Rectal smooth muscle tissue (tissue), 1 donor: ENCODE data around the gene LCLAT1.
"Not testable (repeated sequence)": the region's sequence is repeated elsewhere in the genome, so short reads cannot be mapped to it uniquely, and the experiment has no call there.

Experiments used
- H3K27ac ChIP-seq: one replicate; pipeline ENCODE4 v1.7.0; 2013; ENCODE audit warnings: low read depth, low read length, inconsistent platforms
- H3K27me3 ChIP-seq: one replicate; pipeline ENCODE4 v1.7.0; 2013; ENCODE audit warnings: low read length; ENCODE audit not compliant: control insufficient read depth, insufficient read depth
- H3K36me3 ChIP-seq: one replicate; pipeline ENCODE4 v1.7.0; 2013; ENCODE audit warnings: low read length; ENCODE audit not compliant: control insufficient read depth, insufficient read depth
- H3K4me1 ChIP-seq: one replicate; pipeline ENCODE4 v1.7.0; 2013; ENCODE audit warnings: low read length; ENCODE audit not compliant: control insufficient read depth, insufficient read depth
- H3K4me3 ChIP-seq: one replicate; pipeline ENCODE4 v1.7.0; 2013; ENCODE audit warnings: low read length
- H3K9ac ChIP-seq: one replicate; pipeline ENCODE4 v1.7.0; 2013; ENCODE audit warnings: low read length

Gene LCLAT1

DNA sequence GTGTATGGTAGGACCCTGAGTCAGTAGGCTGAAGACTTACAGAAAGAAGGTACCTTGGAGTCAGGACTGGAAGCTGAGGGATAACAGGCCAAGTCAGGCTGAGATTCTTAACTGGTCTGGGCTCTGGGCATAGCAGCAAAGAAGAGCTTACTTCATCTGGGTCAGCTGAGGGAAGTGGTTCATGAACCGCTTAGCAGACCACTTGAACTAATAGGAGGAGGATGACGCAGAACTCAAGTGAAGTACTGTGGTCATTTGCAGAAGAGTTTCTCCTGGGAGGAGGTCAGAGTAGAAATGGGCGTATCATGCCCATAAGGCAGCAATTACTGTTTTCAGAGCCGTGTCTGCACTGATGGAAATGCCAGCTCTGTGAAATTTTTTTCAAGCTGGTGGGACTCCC is 164.5 kb downstream of the LCLAT1 start:
- no peak overlapping the region for H3K4me3 ChIP-seq
- H3K4me1 ChIP-seq, result no peaks in the 10 kb centered on the region
- no peak overlapping the region for H3K9ac ChIP-seq
- H3K36me3 ChIP-seq, result no peaks in the 10 kb centered on the region
- no peaks in the 10 kb centered on the region for H3K27me3 ChIP-seq
- no peak overlapping the region for H3K27ac ChIP-seq

DNA sequence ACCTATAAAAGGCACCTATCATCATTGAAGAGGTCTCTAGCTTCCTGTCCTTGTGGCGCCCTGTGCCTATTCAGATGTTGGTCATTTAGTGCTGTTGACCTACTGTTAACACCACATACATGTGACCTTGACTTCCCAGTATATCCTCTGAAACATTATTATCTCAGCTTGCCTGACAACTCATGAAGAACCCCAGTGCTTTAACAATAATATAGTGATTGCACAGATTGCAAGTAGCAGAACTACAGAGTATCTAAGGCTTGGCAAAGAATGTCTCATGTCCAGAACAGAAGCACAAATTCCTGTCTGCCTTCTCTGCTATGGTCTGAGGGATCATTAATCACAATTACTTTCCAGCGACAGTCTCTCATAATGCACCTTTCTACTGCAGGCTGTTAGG is 165.3 kb downstream of the LCLAT1 start:
- Histone ChIP-seq H3K4me3 (no peak overlapping the region), H3K36me3 (no peaks in the 10 kb centered on the region), H3K4me1 (no peaks in the 10 kb centered on the region), H3K27ac (no peak overlapping the region), H3K9ac (no peak overlapping the region), H3K27me3 (no peaks in the 10 kb centered on the region)

DNA sequence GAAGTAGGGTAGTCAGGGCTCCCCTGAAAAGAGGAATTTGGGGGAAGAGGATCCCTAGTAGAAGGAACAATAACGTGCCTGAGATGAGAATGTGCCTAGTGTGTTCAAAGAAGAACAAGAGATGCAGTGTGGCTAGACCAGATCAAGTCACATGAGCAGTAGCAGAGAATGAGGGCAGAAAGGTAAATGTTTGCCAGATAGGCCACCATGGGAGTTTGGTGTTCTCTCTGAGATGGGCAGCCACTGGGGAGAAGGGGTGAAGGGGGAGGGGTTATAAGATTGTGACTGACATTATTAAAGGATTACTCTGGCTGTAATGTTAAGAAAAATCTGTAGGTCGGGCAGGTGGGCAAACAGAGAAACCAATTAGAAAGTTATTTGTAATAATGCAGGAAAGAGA is 166.0 kb downstream of the LCLAT1 start:
- Histone ChIP-seq H3K27me3 (no peaks in the 10 kb centered on the region), H3K4me3 (no peak overlapping the region), H3K4me1 (no peaks in the 10 kb centered on the region), H3K27ac (no peak overlapping the region), H3K9ac (no peak overlapping the region), H3K36me3 (no peaks in the 10 kb centered on the region)

- not testable (repeated sequence) for H3K4me1 ChIP-seq, H3K27me3 ChIP-seq, H3K4me3 ChIP-seq, H3K36me3 ChIP-seq, H3K9ac ChIP-seq, H3K27ac ChIP-seq
Measured at GRCh38 chr2:30614227-30614626, 167.2 kb downstream of the LCLAT1 start.

DNA sequence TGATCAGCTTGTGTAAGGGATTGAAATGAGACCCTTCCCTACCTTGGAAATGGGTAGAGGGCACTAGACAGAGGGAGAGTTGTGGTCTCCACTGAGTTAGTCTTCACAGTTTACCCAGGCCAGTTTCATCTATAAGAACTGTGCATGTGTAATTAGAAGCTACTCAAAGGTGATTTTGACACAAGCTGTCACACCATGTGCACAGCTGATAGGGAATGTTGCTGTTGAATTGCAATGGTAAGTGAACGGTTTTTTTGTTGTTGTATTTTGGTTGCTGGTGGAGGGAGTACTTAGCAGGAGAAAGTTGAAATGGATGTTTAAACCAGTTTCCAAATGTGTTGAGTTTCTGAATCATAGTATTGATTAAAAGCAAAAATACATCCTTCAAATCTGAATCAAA is 168.9 kb downstream of the LCLAT1 start:
- H3K4me3 ChIP-seq, result no peak overlapping the region
- H3K9ac ChIP-seq, result no peak overlapping the region
- H3K27me3 ChIP-seq, result no peaks in the 10 kb centered on the region
- H3K36me3 ChIP-seq, result no peaks in the 10 kb centered on the region
- H3K4me1 ChIP-seq, result no peaks in the 10 kb centered on the region
- H3K27ac ChIP-seq, result no peak overlapping the region

GRCh38 chr2:30620102-30620501 is 173.1 kb downstream of the LCLAT1 start:
- H3K9ac ChIP-seq, result no peak overlapping the region
- no peak overlapping the region for H3K4me3 ChIP-seq
- H3K4me1 ChIP-seq, result no peaks in the 10 kb centered on the region

DNA sequence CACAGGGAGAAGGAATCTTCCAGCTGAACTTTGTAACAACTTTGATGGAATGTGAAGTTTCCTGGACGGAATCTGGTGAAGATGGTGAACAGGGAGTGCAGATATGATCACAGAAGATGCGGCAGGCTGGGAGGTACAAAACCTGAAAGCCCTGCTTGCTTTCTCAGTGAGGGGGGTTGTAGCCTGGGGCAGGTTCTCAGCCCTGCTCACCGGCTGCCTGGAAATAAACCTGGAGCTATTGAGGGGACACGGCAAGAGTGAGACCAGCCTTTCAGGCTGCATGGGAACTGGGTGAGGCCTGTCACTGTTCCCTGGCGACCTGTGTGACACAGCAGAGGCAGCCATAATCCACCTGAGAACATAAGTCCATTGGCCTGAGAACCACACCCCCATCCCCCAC is 174.8 kb downstream of the LCLAT1 start:
- Histone ChIP-seq H3K27ac (no peak overlapping the region), H3K4me1 (no peaks in the 10 kb centered on the region), H3K27me3 (no peaks in the 10 kb centered on the region), H3K4me3 (no peak overlapping the region), H3K9ac (no peak overlapping the region), H3K36me3 (no peaks in the 10 kb centered on the region)

More at GRCh38 chr2:30620102-30620501, 173.1 kb downstream of the LCLAT1 start:
- Histone ChIP-seq H3K36me3 (no peaks in the 10 kb centered on the region), H3K27ac (no peak overlapping the region), H3K27me3 (no peaks in the 10 kb centered on the region)

GRCh38 chr2:30622452-30622851 is 175.4 kb downstream of the LCLAT1 start:
- no peaks in the 10 kb centered on the region for H3K36me3 ChIP-seq
- H3K9ac ChIP-seq, result no peak overlapping the region
- no peaks in the 10 kb centered on the region for H3K27me3 ChIP-seq
- H3K4me3 ChIP-seq, result no peak overlapping the region
- no peaks in the 10 kb centered on the region for H3K4me1 ChIP-seq
- no peak overlapping the region for H3K27ac ChIP-seq

DNA sequence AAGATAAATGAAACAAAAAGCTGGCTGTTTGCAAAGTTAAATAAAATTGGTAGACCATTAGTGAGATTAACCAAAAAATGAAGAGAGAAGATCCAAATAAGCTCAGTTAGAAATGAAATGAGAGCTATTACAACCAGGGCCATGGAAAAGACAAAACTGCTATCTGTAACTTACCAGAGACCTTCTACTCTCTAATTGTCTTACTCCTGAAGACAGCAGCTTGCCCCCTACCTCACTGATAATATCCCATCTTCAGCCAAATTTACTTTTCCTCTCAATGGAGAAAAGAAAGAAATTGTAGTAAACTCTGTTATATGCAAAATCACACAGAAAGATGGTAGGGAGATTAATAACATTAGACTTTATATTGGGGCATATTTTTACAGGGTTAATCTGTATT is 178.2 kb downstream of the LCLAT1 start:
- Histone ChIP-seq H3K4me3 (no peak overlapping the region), H3K27me3 (no peaks in the 10 kb centered on the region), H3K9ac (no peak overlapping the region), H3K27ac (no peak overlapping the region), H3K4me1 (no peaks in the 10 kb centered on the region), H3K36me3 (no peaks in the 10 kb centered on the region)

- Histone ChIP-seq H3K9ac (no peak overlapping the region), H3K4me1 (no peaks in the 10 kb centered on the region), H3K4me3 (no peak overlapping the region), H3K36me3 (no peaks in the 10 kb centered on the region), H3K27me3 (no peaks in the 10 kb centered on the region), H3K27ac (no peak overlapping the region)
Measured at GRCh38 chr2:30625701-30626100, 178.7 kb downstream of the LCLAT1 start.

DNA sequence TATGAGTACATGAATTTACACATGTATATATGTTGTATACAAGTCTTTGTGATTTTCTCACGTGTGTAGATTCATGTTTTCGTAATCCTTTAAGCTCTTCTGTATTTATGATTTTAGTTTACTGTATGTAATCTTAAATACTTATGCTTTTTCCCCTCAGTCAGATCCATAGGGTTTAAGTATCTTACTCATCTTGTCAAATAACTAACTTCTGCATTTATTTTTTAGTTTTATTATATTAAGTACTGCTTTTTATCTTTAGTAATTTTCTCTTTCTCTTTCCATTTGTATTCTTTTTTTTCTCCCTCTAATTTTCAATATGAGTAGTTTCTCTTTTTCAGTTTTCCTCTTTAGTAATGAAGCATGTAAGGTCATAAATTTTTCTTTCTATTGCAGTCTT is 179.4 kb downstream of the LCLAT1 start:
- no peak overlapping the region for H3K9ac ChIP-seq
- no peak overlapping the region for H3K4me3 ChIP-seq
- H3K36me3 ChIP-seq, result no peaks in the 10 kb centered on the region
- no peaks in the 10 kb centered on the region for H3K4me1 ChIP-seq
- no peaks in the 10 kb centered on the region for H3K27me3 ChIP-seq
- H3K27ac ChIP-seq, result no peak overlapping the region

GRCh38 chr2:30627151-30627550 is 180.1 kb downstream of the LCLAT1 start:
- no peaks in the 10 kb centered on the region for H3K4me1 ChIP-seq
- no peak overlapping the region for H3K9ac ChIP-seq
- H3K36me3 ChIP-seq, result no peaks in the 10 kb centered on the region
- no peaks in the 10 kb centered on the region for H3K27me3 ChIP-seq
- H3K27ac ChIP-seq, result no peak overlapping the region
- no peak overlapping the region for H3K4me3 ChIP-seq

- Histone ChIP-seq H3K27ac (no peak overlapping the region), H3K4me3 (no peak overlapping the region), H3K27me3 (no peaks in the 10 kb centered on the region), H3K9ac (no peak overlapping the region), H3K36me3 (no peaks in the 10 kb centered on the region), H3K4me1 (no peaks in the 10 kb centered on the region)
Measured at GRCh38 chr2:30628341-30628740, 181.3 kb downstream of the LCLAT1 start.

DNA sequence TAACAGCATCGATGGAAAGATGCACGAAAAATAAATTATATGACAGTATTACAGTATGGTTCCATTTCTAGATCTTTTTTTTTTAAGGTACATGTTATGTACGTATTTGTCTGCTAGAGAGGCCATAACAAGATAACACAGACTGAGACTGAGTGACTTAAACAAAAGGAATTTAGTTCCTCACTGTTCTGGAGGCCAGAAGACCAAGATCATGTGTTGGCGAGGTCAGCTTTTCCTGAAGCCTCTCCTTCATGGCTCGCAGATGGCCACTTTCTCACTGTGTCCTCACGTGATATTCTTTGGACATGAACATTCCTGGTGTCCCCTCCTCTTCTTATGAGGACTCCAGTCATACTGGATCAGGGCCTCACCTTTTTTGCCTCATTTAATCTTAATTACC is 182.8 kb downstream of the LCLAT1 start:
- Histone ChIP-seq H3K4me3 (no peak overlapping the region), H3K27ac (no peak overlapping the region), H3K4me1 (no peaks in the 10 kb centered on the region)

More for the DNA sequence above, 182.8 kb downstream of the LCLAT1 start:
- no peaks in the 10 kb centered on the region for H3K27me3 ChIP-seq
- H3K36me3 ChIP-seq, result no peaks in the 10 kb centered on the region
- no peak overlapping the region for H3K9ac ChIP-seq
